ENCODE measurements around the gene PGBD5.

Gene PGBD5

DNA sequence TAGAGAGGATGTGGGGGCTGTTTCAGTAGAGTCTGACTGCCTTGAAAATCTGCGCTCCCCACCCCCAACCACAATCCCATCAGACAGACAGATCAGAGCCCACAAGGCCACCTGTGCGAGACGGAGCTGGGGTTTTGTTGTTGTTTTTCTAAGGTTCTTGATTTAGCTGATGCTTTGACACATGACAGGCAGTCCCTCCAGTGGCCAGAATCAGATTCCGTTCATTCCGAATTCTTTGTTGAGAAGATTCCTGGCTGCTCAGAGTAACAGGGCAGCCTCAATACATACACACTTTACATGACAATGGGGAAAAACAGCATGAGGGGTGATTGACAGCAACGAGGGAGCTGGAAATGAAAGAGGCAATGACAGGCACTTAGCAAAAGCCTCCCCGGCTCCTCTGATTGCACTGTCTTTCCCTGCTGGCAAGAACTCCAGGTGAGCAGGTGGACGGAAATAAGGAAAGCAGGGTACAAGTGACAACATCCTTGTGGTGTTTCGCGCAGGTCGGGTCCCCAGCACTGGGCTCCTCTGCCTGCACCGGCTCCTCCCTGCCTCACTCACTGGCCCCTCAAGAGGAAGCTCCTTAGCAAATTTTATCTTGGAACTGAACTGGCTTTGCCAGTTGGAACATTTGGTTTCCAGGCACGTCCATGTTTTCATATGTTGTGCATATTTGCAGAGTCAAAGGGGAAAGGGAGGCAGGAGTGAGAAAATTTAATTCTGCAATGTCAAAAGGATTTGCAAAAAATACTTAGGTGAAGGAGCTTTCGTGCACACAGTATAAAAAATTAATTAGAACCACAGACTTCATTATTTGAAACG is 148.7 kb downstream of the PGBD5 start:
- no peak for DNase-seq

DNA sequence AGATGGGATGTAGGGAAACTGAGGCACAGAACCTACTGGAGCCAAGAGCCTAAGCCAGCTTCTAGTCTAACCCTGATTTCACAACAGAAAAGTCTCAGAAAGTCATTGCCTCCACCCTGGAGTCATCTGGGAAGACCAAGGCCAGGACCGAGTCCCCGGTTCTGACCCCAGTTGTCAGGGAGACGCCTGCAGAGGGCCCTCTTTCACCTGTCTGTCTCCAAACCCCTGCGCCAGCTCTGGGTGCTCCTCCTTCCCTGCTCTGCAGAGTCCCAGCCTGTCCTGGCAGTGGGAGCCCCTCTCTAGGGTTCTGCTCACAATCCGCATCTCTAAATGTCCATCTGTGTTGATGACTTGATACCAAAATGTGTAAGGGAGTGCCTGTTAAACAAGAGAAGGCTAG is 149.7 kb downstream of the PGBD5 start:
- no peak for DNase-seq

DNA sequence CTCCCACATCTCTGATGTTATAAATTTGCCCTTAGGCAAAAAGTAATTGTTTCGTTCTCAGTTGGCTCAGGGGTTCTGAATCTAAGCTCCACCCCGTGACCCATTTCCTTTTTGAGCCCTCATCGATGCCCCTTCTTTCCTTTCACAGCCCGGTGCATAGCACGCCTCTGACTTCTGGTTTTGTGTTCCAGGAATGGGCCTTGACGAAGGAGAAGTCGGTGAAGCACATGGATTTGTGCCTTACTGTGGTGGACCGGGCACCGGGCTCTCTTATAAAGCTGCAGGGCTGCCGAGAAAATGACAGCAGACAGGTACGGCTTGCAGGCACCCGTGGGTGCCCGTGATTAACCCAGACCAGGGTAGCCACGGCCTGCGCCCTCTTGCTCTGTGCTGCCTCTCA is 151.9 kb downstream of the PGBD5 start:
- DNase-seq: no peak

DNA sequence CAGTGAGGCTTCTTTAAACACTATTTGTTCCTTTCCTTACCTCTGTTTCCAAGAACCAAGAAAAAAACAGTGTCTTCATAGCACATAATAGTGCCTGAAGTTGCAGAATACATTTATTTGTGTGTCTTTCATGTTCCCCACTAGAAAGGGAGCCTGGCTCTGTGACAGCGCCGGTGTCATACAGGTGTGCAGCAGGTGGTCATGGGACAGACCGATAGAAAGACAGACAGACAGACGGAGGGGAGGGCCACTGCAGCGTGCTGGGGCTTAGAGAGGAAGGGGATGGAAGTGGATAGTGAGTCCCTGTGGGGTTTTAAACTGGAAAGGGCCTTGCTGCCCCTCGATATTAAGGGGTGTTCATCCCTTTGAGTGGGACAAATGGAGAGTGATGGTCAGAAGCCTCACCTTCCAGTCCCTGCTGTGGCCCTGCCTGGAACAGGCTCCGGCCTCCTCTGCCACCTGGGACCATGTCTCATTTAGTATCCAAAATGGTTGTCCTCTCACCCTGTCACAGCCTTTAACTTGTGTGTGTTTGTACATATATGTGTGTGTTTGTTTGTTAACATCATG is 152.9 kb downstream of the PGBD5 start:
- no peak for DNase-seq

DNA sequence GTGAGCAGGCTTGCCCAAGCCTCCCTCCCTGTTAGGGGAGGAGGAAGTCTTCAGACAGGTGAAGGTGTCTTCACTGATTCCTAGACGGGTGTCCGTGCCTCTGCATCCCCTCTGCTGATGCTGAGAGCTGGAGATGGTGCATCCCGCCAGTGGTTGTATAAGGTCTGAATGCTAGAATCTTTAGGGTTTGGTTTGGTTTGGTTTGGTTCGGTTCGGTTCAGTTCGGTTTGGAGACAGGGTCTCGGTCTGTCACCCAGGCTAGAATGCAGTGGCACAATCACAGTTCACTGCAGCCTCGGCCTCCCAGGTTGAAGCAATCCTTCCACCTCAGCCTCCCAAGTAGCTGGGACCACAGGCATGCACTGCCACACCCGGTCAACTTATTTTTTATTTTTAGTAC is 153.6 kb downstream of the PGBD5 start:
- DNase-seq: no peak

DNA sequence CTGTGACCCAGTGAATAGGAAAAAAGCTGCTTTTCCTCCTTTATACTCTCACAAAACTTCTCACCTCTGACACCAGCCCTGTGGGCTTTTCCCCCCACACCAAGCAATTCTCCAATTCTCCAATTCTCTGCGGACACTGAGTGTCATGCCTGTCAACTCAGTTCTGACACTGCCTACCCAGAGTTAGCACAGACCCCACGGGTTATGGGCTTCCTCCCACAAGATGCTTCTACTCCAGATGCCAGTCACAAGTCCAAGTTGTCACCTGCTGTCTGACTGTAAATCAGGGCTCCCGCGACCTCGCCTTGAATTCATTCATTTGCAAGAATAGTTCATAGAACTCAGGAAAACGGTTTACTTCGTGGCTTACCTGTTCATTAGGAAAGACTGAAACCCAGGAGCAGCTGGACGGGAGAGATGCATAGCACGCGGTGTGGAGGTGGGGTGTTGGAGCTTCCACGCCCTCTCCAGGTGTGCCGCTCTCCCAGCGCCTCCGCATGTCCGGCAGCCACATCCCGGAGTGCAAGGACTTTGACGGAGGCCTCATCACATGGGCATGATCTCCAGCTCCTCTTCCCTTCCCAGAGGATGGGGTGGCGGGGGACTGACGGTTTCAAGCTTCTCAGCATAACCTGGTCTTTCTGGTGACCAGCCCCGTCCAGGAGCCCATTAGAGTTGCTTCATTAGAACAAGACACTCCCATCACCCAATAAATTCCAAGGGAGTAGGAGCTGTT is 154.7 kb downstream of the PGBD5 start:
- DNase-seq: no peak

DNA sequence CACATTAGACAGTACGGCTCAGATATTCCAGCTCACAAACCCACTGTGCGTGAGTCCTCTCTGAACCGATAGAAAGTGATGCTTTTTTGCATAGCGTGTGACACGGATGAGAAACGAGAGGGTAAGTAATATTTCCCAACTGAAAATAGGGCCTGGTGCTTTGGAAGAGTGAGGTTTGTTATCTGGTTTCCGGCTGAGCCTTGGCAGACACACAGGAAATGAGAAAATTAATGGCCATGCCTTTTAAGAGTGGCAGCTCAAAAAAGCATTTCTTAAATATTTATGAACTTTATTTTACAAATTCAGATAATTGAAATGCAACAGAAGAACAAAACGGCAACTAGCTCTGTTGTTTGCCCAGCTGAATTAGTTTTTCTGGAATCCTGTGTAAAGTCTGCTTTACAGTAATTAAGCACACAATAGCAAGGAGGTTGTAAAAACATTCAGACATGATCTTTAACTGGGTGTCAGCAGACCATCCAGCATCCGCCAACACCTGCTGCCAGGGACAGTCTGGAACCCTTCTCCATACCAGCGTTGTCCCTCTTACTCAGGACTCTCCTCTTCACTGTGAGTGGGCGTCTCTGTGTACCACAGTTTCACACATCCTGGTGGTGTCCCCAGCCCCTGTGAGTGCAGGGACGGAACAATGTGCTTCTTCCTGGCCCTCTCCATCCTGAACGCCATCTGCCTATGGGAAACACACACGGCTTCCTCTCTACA is 155.4 kb downstream of the PGBD5 start:
- DNase-seq: no peak

DNA sequence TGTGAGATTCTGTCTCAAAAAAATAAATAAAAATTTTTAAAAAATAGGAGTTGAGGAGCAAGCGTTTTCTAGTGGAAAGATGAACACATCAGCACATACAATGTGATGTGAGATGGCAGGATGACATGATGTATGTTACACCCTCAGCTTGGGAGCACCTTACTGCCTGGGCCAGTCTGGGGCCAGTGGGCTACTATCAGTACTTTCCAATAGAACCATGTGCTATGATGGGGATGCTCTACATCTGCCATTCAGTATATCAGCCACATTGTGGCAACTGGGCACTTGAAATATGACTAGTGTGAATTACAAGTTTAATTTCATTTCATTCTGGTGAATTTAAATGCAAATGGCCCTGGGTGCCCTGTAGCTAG is 156.0 kb downstream of the PGBD5 start:
- no peak for DNase-seq

DNA sequence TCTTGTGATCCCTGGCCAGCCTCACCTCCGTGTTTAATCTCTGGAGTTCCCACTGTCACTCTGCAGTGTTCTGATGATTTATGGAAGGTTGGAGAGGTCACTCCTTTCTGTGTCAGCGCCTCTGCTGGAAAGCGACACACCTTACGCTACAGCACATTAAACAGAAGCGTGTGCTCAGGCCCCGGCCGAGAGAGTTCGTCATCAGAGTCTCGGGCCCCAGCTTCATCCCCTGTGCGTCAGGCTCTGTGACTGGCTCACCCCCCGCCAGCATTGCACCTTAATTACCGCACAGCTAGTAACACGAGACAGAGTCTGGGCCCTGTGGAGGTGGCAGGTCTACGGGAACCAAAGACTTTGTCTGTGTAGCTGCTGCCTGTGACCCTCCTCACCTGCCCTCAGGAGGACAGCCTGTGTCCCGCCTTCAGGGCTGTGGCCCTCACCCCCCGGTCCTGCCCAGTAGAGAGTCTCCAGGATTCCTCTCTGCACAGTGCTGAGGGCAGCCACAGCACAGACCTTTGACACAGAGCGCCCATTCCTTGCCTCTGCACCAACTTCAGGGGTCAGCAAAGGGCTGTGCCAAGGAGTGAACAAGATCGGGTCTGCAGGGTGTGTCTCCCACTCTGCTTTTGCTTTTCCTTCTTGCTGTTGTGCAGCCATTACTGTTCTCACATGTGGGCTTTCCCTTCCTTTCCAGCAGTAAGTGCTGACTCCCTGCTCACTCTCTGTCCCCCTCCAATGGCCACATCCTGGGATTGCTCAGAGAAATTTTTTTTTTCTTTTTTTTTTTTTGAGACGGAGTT is 157.6 kb downstream of the PGBD5 start:
- DNase-seq: no peak

DNA sequence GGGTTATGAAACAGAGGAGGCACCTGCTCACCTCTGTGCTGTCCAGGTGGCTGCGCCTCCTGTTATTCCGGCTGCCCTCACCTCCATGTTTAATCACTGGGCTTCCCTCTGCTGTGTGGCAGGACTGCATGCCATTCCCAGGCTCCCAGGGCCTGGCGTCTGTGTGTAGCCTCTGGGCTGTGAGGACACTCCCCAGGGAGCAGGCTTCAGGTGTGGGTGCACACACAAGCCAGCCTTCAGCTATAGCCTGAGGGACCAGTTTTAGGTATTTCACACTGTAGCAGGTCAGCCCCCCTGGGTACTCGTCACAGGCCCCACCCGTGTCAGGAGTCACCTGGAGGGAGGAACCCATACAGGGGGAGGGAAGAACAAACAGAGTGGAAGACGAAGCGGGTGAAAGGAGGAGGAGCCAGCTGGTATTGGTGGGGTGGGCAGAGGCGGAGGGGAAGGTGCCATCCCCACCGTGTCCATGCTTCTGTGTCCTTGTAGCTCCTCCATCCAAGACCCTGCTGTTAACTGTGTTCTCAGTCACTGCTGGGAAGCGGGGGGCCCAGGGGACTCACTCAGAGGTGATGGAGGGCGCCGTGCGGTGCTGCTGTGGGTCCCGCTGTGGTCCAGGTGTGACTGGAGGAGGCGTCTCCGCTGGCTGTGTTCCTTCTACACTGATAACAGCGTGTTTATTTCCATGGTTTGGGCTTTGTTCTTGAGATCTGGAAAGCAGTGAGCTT is 158.6 kb downstream of the PGBD5 start:
- no peak for DNase-seq

DNA sequence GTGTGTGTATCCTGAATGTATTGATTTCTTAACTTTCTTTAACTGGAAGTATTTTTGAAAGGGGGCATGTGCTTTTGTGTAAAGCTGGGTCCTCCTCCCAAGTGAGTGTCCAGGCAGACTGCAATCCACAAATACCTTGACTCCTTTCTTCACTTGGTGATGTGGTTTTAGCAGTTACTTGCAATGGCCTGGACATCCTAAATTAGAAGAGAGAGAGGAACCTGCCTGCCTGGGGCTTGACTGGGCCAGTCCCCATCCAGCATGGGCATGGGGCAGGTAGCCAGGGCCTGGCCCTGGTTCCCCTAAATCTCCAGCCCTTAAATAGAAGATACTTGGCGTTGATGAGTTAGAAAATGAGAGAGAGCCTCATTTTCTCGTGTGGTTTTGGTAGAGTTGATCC is 159.7 kb downstream of the PGBD5 start:
- no peak for DNase-seq

DNA sequence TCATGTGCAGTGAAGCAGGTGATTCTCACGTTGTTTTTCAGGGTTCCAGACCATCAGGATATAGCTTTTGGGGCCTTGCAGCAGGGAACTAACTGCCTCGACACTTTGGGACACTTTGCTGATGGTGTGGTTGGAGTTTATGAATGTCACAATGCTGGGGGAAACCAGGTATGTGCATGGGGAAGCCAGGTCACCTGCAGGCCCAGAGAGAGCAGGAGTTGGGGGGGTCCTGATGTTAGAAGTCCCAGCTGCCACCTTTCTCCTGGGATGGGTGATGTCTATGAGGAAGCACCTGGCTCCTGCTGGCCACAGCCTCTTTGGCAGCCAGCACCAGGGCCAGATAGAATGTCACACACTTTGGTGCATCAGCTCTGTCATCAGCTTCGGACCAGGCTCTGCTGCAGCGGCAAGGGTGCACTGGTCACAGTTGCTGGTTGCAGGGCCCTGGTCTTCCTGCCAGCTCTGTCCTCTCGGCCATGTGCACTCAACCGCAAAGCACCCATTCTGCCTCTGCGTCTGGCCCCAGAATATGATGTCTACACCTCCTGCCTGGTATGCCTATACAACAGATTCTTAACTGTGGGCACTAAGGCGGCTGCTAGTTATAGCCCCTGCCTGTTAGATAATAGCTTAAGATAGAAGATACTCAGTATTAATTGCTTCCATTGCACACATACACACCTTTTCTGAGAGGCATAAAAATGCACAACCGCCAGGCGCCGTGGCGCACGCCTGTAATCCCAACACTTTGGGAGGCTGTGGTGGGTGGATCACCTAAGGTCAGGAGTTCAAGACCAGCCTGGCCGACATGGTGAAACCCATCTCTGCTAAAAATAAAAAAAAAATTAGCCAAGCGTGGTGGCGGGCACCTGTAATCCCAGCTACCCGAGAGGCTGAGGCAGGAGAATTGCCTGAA is 160.7 kb downstream of the PGBD5 start:
- DNase-seq: no peak
